IPS DF 4.7 (cell line): ENCODE data around the gene PRKCZ.

Experiments used
- DNase-seq: peaks from one replicate; pipeline ENCODE4 v3.0.0-alpha.2; 2013; ENCODE audit warnings: low spot score; ENCODE audit errors: extremely low read depth

PRKCZ gene

GRCh38 chr1:2192031-2192995, 142.1 kb downstream of the PRKCZ start:
- no peak for DNase-seq

GRCh38 chr1:2193514-2194281, 143.5 kb downstream of the PRKCZ start:
- no peak for DNase-seq

GRCh38 chr1:2194319-2194897, 144.2 kb downstream of the PRKCZ start, which contains the start of gene FAAP20:
TSS of gene FAAP20 (minus strand) at chr1:2194772. CDS start at chr1:2194749, 23 bp downstream.
- no peak for DNase-seq

GRCh38 chr1:2194898-2195673, 144.9 kb downstream of the PRKCZ start:
- no peak for DNase-seq

- no peak for DNase-seq
These were observed 145.6 kb downstream of the PRKCZ start for GRCh38 chr1:2195785-2196184.

GRCh38 chr1:2196901-2197638, 146.9 kb downstream of the PRKCZ start:
- no peak for DNase-seq

GRCh38 chr1:2197707-2198165, 147.5 kb downstream of the PRKCZ start:
- no peak for DNase-seq

- DNase-seq: no peak
These were observed 148.4 kb downstream of the PRKCZ start for GRCh38 chr1:2198571-2198970.

GRCh38 chr1:2199042-2199810, 149.0 kb downstream of the PRKCZ start:
- DNase-seq: no peak

GRCh38 chr1:2200308-2200943, 150.2 kb downstream of the PRKCZ start:
- DNase-seq: no peak

GRCh38 chr1:2201062-2201461, 150.9 kb downstream of the PRKCZ start:
- no peak for DNase-seq

- no peak for DNase-seq
These were observed 151.9 kb downstream of the PRKCZ start for GRCh38 chr1:2202008-2202575.

- DNase-seq: no peak
These were observed 152.8 kb downstream of the PRKCZ start for GRCh38 chr1:2202843-2203601.

- DNase-seq: no peak
These were observed 153.6 kb downstream of the PRKCZ start for GRCh38 chr1:2203671-2204414.

- DNase-seq: no peak
These were observed 154.4 kb downstream of the PRKCZ start for GRCh38 chr1:2204415-2205190.

- no peak for DNase-seq
These were observed 155.2 kb downstream of the PRKCZ start for GRCh38 chr1:2205191-2205952.
